Activated CD4-positive, CD25-positive, alpha-beta regulatory T cell treated with anti-CD3 and anti-CD28 coated beads, Interleukin-2, amount 50 U/mL, for 16 hours (primary cell): ENCODE data around the gene KRTAP10-3.
"Not testable (repeated sequence)": the region's sequence is repeated elsewhere in the genome, so short reads cannot be mapped to it uniquely, and the experiment has no call there.

Source experiments
- DNase-seq: peaks from one replicate; pipeline ENCODE4 v3.0.0-alpha.2; 2020; ENCODE audit warnings: low read depth, low spot score

KRTAP10-3 gene, protein sequence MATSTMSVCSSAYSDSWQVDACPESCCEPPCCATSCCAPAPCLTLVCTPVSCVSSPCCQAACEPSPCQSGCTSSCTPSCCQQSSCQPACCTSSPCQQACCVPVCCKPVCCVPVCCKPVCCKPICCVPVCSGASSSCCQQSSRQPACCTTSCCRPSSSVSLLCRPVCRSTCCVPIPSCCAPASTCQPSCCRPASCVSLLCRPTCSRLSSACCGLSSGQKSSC

DNA sequence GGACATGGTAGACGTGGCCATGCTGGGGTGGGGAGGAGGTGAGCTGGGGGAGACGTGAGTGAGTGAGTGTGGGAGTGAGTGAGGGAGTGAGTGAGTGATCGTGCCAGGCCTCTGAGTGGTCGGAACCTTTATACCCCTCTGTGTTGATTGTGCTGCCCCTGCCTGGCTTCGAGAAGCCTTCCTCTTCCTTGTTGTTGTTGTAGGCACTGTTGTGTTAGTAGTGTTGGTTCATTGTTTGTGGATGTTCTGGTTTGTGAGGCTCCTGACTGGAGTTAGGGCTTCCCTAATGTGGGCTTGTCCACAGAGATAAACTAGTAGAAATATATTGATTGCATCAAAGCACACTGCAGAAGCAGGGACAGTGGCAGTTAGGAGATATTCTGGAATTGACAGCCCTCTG, at the start of gene KRTAP10-3:
Gene KRTAP10-3, minus strand, starts transcription at position 101 of the 400 bp plus-strand sequence. Its CDS starts 80 bp downstream, at position 21.
- DNase-seq, result no peak

DNA sequence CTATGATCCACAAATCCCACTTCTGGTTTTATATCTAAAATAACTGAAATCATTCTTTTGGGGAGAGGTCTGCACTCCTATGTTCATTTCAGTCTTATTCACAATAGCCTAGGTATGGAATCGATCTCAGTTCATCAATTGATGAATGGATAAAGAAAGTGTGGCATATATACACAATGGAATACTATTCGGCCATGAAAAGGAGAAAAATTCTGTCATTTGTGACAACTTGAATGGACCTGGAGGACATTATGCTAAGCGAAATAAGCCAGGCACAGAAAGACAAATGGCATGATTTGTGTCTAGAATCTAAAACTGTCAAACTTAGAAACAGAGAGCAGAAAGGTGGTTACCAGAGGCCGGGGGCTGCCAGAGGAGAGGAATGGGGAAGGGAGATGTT, 47.9 kb upstream of the KRTAP10-3 start:
- DNase-seq, result no peak

DNA sequence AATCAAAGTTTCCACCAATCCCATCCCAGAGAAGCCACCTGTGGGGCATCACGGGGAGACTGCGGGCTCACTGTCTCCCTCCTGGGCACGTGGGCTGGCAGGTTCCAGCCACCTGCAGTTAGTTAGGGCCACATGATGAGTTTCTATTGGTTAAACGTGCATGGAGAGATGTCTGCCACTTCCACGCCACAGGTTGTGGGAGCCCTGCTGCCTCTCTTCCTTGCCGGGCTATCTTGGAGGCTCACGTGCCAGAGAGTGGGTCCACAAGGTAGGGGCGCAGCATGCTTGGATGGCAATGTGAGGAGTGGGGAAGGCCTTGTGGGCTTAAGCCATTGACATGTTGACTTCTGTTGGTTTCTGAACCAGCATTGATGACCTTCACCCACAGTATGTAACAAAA, 45.3 kb upstream of the KRTAP10-3 start:
- no peak for DNase-seq

DNA sequence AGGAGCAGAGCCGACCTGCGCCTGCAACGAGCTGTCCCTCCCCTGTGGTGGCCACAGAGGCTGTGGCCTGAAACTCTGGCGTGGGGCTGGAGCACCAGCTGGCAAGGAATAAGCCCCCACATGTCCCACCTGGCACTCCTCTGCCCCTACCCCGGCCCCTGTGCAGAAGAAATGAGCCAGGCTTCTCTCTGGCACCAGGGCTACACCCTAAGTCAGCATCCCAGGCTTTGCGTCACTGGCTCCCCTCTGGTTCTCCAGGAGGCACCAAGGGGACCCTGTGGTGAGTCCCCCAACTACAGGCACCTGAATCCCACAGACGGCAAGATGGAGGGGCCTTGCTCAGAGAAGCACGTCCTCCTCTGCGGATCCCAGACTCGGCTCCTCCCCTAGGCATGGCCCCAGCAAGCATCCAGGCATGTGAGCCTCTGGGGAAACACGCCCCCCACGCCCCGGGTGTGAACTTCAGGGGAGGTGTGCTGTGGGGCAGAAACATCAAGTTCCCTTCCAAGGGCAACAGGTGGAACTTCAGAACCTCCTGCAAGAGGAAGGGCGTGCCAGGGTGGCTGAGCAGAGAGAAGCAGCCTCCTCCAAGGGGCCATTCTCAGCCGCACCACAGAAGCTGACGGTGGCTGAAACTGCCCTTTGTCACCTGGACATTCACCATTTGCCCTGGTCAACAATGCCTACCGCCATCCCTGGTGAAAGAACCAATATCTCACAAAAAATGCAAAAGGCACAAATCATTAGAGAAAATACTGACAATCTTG, 44.7 kb upstream of the KRTAP10-3 start:
- no peak for DNase-seq

DNA sequence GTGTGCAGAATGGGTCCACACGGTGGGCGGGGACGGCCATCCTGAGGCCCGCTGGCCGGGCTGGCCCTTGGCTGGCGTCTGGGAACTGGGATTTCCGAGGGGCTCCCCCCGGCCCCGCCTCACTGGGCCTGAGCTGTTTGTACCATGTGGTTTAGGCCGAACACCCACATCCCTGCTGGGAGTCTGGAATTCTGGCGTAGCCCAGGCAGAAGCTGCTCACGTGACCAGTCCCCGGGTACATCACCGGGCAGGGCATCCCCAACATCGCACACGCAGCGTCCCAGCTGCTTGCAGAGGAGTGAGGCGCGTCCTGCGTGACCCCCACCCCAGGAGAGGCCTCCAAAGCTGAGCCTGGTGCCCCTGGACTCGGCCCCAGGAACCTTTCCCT, 43.9 kb upstream of the KRTAP10-3 start:
- DNase-seq, result no peak

DNA sequence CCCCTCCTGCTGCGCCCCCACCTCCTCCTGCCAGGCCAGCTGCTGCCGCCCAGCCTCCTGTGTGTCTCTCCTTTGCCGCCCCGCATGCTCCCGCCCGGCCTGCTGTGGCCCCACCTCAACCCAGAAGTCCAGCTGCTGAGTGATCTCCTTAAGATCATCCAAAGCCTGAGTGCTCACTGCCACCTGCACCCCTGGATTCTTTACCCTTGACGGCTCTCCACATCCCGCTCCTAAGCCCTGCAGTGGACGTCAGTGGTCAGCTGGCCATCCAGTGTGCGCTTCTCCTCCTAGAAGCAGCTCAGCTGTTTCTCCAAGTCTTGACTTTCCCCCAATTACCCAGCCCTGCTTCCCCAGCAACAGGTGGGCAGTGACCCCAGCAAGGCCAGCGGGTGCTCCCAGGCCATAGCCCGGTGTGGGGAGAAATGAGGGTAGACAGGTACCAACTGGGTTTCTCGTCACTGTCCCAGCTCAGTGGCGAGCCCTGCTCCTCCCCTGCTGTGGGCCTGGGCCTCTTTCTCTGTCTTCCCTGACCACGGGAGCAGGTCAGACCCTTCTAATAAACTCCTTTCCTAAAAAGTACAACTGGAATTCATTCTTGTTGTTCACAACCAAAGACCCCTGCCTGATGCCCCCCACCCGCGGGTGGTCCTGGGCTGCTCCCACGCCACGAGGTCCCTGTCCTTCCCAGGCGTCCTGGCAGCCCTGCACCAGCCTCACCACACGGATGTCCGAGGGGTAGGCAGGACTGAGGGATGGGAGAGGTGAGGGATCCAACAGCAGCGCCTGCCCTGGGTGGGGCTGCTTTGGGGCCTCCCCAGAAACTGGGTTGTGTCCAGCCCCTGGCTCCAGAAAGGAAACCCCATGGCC, 43.2 kb upstream of the KRTAP10-3 start:
- no peak for DNase-seq

DNA sequence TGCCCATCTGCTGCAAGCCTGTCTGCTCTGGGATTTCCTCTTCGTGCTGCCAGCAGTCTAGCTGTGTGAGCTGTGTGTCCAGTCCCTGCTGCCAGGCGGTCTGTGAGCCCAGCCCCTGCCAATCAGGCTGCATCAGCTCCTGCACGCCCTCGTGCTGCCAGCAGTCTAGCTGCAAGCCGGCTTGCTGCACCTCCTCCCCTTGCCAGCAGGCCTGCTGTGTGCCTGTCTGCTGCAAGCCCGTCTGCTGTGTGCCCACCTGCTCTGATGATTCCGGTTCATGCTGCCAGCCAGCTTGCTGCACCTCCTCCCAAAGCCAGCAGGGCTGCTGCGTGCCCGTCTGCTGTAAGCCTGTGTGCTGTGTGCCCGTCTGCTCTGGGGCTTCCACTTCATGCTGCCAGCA, 42.5 kb upstream of the KRTAP10-3 start:
- not testable (repeated sequence) for DNase-seq

DNA sequence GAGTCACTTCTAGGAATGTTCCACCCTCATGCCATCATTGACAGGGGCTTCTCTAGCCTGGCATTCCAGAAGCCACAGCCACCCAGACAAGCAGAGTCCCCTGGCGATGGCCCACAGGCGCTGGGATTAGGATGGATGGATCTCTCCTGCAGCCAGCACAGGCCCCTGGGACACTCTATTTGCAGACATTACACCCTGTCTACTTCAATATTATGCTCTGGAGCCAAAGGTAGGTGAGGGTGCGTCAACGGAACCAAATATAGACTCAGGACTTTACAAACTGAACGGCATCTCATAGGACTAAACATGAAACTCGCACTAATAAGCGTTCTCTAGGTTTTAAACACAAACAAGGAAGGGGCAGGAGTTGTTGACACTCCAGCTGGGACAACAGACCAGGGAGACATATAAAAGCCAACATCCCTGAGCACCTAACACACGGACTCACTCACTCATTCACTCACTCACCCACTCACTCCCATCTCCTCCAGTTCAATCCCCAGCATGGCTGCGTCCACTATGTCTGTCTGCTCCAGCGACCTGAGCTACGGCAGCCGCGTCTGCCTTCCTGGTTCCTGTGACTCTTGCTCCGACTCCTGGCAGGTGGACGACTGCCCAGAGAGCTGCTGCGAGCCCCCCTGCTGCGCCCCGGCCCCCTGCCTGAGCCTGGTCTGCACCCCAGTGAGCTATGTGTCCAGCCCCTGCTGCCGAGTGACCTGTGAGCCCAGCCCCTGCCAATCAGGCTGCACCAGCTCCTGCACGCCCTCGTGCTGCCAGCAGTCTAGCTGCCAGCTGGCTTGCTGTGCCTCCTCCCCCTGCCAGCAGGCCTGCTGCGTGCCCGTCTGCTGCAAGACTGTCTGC, 41.8 kb upstream of the KRTAP10-3 start, which contains the start of gene KRTAP10-7:
Gene KRTAP10-7, plus strand, starts transcription at position 480 of the 861 bp plus-strand sequence. Its CDS starts 25 bp downstream, at position 505.
- not testable (repeated sequence) for DNase-seq

DNA sequence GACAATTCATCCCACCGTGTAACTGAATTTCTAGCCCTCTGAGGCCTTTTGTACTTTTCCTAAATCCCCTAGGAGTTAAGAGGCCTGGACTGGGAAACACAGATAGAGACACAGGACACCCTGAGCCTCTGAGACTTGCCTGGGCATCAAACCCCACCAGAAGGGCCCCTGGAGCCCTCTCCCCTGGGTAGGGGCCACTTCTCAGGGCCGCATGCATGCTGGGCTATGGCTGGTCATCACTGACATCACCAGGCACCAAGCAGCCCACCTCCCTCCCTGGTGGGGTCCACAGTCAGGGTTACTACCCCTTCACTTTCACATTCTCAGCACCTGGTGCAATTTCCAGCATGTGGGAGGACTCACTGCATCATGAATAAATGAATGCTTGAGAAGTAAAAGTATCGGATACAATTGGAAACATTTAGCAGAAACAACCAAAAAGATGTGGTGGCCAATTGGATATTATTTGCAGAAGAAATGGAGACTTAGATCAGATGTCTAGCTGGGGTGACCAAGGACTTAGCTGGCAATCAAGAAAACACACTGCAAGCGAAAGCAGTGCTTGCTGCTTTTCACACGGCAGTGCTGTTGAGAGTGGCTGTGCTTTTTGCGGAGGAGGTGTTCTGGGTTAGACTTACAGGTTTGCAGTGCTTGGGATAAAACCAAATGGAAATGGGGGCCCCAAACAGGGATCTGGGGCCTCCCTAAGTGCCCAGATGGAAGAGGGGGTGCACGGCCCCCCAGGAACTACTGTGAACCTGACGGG, 40.9 kb upstream of the KRTAP10-3 start:
- no peak for DNase-seq

DNA sequence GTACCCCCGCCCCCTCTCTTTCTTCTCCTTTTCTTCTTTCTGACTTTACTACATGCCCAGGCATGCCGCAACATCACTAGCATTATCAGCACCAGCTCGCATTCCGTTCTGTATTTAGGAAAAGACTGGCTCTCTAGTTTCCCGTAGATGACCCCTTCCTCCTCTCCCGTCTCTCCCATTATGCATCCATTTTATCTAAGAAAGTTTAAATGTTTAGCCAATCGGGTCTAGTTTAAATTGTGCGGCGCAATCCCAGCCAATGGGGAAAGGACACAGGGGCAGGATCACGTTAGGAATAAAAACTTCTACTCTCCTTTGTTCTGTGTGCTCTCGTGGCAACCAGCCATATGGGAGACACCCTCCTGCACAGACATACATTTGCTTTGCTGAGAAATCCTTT, 39.5 kb upstream of the KRTAP10-3 start:
- DNase-seq, result no peak

DNA sequence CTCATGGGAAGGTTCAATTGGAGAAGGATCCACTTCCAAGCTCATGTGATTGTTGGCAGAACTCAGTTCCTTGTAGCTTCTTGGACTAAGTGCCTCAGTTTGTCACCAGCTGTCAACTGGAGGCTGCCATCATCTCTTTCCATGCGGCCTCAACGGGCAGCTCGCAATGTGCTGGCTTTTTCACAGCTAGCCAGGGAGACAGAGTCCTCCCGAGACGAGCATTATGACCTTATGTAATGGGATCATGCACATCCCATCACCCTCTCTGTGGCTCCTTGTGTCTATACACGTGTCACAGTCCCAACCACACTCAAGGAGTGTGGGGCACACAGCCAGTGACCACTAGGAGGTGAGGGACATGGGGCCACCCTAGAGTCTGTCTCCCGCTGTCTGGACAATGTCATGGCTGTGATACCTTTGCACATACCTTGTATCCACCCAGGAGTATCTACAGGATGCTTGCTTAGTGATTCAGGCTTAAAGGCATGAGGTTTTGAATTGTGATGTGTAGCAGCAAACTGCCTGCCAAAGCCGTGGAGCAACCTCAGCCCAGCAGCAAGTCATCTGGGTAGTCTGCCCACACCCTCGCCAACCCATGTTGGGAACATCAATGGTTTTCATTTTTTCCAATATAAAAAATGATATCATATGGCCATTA, 37.6 kb upstream of the KRTAP10-3 start:
- DNase-seq, result no peak

DNA sequence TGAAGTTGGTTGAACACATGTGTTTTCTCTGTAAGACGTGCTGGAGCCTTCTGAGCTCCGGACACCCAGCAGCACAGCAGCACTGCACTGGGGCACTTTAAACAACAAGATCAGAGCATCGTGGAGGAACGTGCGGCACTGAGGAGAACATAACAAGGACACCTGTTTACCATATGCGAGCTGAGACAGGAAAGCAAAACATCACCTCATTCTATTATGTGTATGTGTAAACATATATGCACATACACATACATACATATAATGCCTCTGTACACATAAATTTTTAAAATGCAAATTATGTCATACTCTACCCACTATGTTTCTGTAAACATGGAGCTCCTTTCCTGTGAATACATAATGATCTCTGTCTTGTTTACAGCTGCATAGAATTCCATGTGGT, 36.9 kb upstream of the KRTAP10-3 start:
- no peak for DNase-seq

DNA sequence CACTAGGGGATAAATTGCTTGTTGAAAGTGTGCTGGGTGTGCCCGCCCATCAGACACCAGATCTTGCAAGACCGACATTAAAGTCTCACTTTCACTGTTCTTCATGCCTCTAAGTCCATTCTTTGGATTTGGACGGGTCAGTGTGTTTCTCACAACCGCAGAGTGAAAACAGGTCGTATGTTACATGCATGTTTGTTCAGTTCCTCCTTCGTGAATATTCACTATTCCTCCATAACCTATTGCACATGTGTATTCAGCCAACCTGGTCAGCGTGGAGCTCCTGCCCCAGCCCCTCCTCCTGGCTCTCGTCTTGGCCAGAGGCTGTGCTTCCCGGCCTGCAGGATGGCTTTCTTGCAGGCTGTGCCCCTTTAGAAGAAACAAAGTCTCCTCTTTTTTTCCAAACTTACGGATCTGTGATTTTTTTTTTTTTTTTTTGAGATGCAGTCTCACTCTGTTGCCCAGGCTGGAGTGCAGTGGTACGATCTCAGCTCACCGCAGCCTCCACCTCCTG, 35.9 kb upstream of the KRTAP10-3 start:
- no peak for DNase-seq

DNA sequence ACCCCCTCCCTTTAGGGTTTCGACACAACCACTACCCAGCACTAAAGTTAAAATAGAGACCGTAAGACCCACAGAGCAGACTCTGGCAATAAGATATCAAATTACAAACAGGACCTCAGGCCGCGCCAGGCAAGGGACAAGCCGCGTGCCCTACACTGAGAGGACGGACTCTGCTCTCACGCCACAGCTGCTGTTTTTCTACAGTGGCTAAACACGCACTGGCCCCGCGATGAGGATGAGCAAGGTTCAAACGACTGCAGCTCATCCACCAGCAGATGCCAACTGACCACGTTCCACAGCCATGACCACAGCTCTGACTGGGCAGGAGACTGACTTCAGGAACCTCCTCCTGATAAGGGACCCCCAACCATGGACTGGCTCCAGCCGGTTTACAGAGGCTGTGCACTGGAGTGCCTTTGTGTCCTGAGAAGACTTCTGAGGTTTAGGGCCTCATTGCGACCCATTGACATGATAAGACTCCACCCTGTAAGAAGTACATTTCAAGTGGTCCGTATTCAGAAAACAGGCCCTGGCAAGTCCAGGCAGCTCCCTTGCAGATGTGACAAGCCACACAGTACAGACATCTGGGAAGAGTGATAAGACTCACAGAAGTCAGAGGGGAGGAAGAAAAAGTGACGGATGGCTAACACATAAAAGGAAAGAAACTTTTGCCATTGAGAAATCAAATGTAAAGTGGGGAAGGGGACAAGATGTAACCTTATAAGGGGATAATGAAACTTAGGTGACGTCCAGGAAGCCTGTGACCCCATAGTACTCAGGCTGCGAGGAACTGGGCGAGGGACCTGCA, 35.2 kb upstream of the KRTAP10-3 start:
- DNase-seq, result no peak

DNA sequence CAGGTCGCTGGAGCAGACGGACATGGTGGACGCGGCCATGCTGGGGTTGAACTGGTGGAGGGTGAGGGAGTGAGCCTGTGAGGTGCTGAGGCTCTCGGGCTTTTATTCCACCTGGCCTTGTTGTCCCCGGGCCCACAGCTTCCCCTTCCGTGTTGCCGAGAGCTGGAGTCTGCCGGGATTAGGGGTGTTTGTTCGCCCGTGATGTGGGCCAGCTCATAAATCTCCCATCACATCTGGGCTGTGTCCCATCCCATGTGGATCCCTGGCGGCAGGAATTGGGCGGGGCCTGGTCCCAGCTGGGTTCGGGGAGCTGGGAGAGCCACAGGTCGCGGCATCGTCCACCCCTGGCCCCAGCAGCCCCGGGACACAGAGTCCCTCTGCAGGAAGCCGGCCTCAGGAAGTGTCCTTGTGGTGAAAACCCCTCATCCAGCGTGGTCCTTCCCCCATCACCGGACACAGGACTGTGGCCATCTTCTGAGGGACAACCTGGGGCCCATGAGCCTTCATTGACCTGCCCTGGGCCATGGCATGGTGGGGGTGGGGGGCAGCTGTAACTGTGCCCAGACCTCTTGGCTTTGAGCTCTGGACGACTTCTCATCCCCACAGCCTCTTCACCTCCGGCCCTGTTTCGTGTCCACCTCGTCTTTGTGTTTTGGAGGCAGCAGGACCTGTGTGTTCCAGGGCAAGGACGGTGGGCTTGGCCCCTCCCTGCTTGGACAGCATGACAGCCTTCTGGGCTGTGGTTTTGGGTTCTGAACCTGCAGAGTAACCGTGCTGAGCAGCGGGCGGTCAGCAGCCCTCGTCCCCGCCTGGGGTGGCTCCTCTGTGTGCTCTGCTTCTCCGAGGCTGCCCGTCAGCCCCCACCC, 34.1 kb upstream of the KRTAP10-3 start, which contains the start of gene KRTAP10-6:
Gene KRTAP10-6, minus strand, starts transcription at position 60 of the 866 bp plus-strand sequence. Its CDS starts 21 bp downstream, at position 39.
- DNase-seq, result no peak

DNA sequence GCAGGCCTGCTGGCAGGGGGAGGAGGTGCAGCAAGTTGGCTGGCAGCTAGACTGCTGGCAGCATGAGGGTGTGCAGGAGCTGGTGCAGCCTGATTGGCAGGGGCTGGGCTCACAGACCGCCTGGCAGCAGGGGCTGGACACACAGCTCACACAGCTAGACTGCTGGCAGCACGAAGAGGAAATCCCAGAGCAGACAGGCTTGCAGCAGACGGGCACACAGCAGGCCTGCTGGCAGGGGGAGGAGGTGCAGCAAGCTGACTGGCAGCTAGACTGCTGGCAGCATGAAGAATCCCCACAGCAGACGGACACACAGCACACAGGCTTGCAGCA, 33.2 kb upstream of the KRTAP10-3 start:
- DNase-seq, result not testable (repeated sequence)

DNA sequence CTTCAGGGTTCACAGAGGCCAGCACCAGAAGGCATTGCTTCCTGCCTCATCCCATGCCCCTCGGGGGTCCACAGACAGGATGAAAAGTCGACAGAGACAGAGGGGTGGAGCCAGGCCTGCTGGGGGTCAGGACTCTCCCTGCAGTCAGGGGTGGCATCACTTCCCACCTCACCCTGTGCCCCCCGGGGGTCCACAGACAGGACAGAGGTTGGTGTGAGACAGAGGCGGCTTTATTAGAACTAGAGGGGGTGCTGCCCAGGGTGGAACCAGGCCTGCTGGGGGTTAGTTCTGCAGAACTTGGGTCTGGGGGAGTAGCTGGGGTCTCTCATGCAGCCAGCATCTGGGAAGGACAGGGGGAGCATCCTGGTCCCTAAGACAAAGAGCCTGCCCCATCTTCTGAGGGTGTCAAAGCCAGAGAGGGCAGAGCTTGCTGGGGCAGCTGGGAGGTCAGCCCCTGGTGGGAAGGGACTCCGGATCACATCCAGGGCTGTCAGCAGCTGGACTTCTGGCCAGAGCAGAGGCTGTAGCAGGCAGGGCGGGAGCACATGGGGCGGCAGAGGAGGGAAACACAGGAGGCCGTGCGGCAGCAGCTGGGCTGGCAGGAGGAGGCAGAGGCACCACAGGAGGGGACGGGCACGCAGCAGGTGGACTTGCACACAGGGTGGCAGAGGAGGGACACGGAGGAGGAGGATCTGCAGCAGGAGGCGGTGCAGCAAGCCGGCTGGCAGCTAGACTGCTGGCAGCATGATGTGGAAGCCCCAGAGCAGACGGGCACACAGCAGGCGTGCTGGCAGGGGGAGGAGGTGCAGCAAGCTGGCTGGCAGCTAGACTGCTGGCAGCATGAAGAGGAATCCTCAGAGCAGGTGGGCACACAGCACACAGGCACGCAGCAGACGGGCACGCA, 32.6 kb upstream of the KRTAP10-3 start:
- not testable (repeated sequence) for DNase-seq
